Gastrocnemius medialis (tissue), 4 donors: Measurements from ENCODE around the gene EIF3F. TPM values are rescaled to one million over a fixed set of nuclear protein-coding genes. Genes with fewer than 3 reads are reported as not detected.

Source experiments
- ATAC-seq, 2 donors: fragments of 150-250 bp; one replicate each; pipeline ENCODE4 v1.9.1; 2016
- DNase-seq, 2 donors: peaks; one replicate each; pipeline ENCODE4 v3.0.0-alpha.2; 2019
- H3K27ac ChIP-seq, 4 donors: fragments of 200-600 bp; sonication (generic); 1 replicate in 1 of 4; 2 replicates in 3 of 4; pipeline ENCODE4 v1.5.1; 2016 to 2018; ENCODE audit warnings: mild to moderate bottlenecking in 2 of 4, moderate library complexity in 1 of 4
- H3K27me3 ChIP-seq, 3 donors: fragments of 200-600 bp; sonication (generic) in 2 of 3; 1 replicate in 1 of 3; 2 replicates in 2 of 3; pipeline versions ENCODE4 v1.5.1 to v1.6.0; 2016 to 2019; ENCODE audit warnings: mild to moderate bottlenecking in 1 of 3, moderate library complexity in 1 of 3
- H3K36me3 ChIP-seq, 2 donors: fragments of 200-600 bp; sonication (generic) in 1 of 2; one replicate each; pipeline ENCODE4 v1.5.1; 2017 to 2018
- H3K4me1 ChIP-seq, 2 donors: fragments of 200-600 bp; sonication (generic) in 1 of 2; one replicate each; pipeline ENCODE4 v1.5.1; 2016 to 2017; ENCODE audit warnings: mild to moderate bottlenecking in 2 of 2
- H3K4me3 ChIP-seq, 4 donors: fragments of 200-600 bp; sonication (generic) in 3 of 4; 1 replicate in 1 of 4; 2 replicates in 3 of 4; pipeline ENCODE4 v1.5.1; 2016 to 2019; ENCODE audit warnings: mild to moderate bottlenecking in 2 of 4
- H3K9me3 ChIP-seq, 3 donors: fragments of 200-600 bp; sonication (generic) in 2 of 3; 1 replicate in 1 of 3; 2 replicates in 2 of 3; pipeline ENCODE4 v1.5.1; 2016 to 2019
- POLR2A ChIP-seq, 2 donors: fragments of 450-650 bp; IDR thresholded peaks; one replicate each; pipeline ENCODE4 v1.6.1; 2017; ENCODE audit warnings: antibody characterized with exemption in 2 of 2, mild to moderate bottlenecking in 2 of 2, moderate library complexity in 2 of 2
- in situ Hi-C, 4 donors: fragments of 200-750 bp; cut with MboI; loops; one replicate each; pipeline versions ENCODE4 v1.15.0 to v1.8.0; 2017; ENCODE audit warnings: low sequenced_read_pairs in 4 of 4
- intact Hi-C: fragments of 100-400 bp; cut with DNase I; formaldehyde crosslinking; loops from one replicate; pipeline ENCODE4 v1.15.1; 2023; ENCODE audit warnings: low total_unique reads
- total RNA-seq, 4 donors: library from RNA; depleted of rRNA; stranded (reverse); fragments of >200 nt; gene quantifications; one replicate each; pipeline versions ENCODE4 v1.1.0 to v1.2.3, GENCODE V29; 2016
- TF ChIP-seq, protein P1 (sequence below), 5 experiments: fragments of 450-650 bp in 3 of 5; fragments of 200-600 bp in 2 of 5; sonication (generic) in 2 of 5; IDR thresholded peaks in 4 of 5; conservative IDR thresholded peaks in 1 of 5; 1 replicate in 4 of 5; 2 replicates in 1 of 5; pipeline ENCODE4 v1.5.1; 2016 to 2019; ENCODE audit warnings: antibody characterized with exemption in 5 of 5, mild to moderate bottlenecking in 3 of 5, moderate library complexity in 3 of 5

EIF3F gene, protein sequence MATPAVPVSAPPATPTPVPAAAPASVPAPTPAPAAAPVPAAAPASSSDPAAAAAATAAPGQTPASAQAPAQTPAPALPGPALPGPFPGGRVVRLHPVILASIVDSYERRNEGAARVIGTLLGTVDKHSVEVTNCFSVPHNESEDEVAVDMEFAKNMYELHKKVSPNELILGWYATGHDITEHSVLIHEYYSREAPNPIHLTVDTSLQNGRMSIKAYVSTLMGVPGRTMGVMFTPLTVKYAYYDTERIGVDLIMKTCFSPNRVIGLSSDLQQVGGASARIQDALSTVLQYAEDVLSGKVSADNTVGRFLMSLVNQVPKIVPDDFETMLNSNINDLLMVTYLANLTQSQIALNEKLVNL
- 100 to 1,000 TPM; 187 to 303 (median 239) TPM for total RNA-seq

DNA sequence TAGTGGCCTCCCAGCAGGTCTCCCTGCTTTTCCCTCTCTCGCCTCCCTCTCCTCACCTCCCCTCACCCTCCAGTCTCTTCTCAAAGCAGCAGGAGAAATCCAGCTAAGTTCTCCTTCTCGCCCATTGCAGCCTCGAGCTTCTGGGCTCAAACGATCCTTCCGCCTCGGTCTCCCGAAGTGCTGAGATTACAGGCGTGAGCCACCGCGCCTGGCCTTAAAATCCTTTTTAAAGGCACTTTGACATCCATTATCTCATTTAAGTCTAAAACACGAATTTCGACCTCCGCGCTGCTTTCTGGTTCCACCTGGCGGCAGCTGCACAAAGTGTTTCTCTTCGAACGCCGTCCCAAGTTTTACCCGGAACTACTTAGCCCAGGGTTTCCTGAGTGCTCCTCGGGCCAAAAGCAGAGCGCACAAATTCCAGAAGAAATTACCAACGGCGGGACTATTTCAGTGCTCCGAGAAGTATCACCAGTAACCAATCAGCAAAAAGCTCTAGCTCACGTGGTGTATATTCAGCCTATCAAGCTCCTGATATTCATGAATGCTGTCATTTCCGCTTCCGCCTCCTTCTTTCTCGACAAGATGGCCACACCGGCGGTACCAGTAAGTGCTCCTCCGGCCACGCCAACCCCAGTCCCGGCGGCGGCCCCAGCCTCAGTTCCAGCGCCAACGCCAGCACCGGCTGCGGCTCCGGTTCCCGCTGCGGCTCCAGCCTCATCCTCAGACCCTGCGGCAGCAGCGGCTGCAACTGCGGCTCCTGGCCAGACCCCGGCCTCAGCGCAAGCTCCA, at the start of gene EIF3F:
Gene EIF3F (plus strand): TSS at position 570 of the 792 bp plus-strand sequence. CDS start 16 bp downstream, at position 586.
- in situ Hi-C loops: loop anchor here in 1 of 4 donors (5.0 kb wide), 1 partner anchor 95 kb away; no protein-coding TSS in a partner anchor
- intact Hi-C loops: loop anchor here (1.0 to 2.0 kb wide), 2 partner anchors 95 to 474 kb away; partner anchors contain the start of gene PPFIBP2
- Histone ChIP-seq H3K27ac (peak within 1 kb of the TSS; percentile 77 to 86 (median 78)), H3K36me3 (peaks cover 0 to 3% of the 10 kb centered on the region in 2 donors), H3K27me3 (no peaks in the 10 kb centered on the region), H3K4me3 (peak within 1 kb of the TSS; percentile 79 to 85 (median 84)), H3K9me3 (no peaks in the 10 kb centered on the region), H3K4me1 (peaks cover 28% of the 10 kb centered on the region in 2 donors)
- peak; percentile 18 to 40 for TF ChIP-seq POLR2A (IDR thresholded peaks at IDR 0.05)
- TF ChIP-seq, protein P1, sequence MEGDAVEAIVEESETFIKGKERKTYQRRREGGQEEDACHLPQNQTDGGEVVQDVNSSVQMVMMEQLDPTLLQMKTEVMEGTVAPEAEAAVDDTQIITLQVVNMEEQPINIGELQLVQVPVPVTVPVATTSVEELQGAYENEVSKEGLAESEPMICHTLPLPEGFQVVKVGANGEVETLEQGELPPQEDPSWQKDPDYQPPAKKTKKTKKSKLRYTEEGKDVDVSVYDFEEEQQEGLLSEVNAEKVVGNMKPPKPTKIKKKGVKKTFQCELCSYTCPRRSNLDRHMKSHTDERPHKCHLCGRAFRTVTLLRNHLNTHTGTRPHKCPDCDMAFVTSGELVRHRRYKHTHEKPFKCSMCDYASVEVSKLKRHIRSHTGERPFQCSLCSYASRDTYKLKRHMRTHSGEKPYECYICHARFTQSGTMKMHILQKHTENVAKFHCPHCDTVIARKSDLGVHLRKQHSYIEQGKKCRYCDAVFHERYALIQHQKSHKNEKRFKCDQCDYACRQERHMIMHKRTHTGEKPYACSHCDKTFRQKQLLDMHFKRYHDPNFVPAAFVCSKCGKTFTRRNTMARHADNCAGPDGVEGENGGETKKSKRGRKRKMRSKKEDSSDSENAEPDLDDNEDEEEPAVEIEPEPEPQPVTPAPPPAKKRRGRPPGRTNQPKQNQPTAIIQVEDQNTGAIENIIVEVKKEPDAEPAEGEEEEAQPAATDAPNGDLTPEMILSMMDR (IDR thresholded peaks at IDR 0.05 in 4 of 5, conservative IDR thresholded peaks at IDR 0.05 in 1 of 5): peak; percentile 83 to 90 (median 86)
- ATAC-seq (peak; percentile 100), DNase-seq (peak; percentile 93)

DNA sequence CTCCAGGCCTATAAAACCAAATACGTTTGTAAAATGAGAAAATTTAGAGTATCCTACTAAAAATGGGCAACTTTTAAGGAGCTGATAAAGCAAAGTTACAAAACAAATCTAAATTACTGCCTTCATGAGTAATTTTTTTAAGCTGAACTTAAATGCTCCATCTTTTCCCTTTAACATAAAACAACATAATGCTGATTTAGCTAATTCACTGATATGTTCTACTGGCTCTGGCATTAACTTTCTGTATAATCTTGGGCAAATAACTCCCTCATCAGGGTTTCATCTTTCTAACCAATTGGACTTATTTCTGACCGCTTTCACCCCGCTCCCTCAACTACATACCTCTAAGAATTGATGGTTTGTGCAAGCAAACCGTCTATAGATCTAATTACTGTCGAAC, 46.0 kb upstream of the EIF3F start:
- Histone ChIP-seq H3K27me3 (no peaks in the 10 kb centered on the region), H3K4me1 (no peaks in the 10 kb centered on the region), H3K4me3 (no peak overlapping the region), H3K9me3 (no peaks in the 10 kb centered on the region), H3K27ac (no peak overlapping the region), H3K36me3 (no peaks in the 10 kb centered on the region)
- TF ChIP-seq, protein P1 (IDR thresholded peaks at IDR 0.05 in 4 of 5, conservative IDR thresholded peaks at IDR 0.05 in 1 of 5): no peak
- no peak for TF ChIP-seq POLR2A (IDR thresholded peaks at IDR 0.05)
- in situ Hi-C loops: no loop called here
- ATAC-seq (no peak), DNase-seq (no peak)
- intact Hi-C loops: no loop called here

DNA sequence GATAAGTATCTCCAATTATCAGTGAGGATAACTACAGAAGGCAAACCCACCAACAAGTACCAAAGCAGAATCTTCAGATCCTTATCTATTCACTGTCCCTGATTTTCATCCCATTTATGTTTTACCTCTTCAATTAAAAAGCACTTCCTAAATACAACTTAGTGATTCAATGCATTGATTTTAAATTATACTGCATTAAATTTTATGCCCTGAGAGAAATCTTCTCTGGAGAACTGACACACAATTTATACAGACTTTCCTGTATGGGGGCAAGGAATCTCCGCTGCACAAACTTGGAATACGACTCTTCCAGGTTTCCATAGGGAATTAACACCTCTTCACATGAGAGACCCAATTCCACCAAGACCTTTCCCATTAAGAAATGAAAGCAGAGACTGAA, 45.5 kb upstream of the EIF3F start, which contains the start of gene OR10A3:
Gene OR10A3 (minus strand): TSS at position 101 of the 400 bp plus-strand sequence. CDS start 2,188 bp downstream, outside the sequence.
- in situ Hi-C loops (no loop called here), intact Hi-C loops (no loop called here)
- H3K9me3 ChIP-seq: no peaks in the 10 kb centered on the region
- H3K4me1 ChIP-seq: no peaks in the 10 kb centered on the region
- H3K27ac ChIP-seq: no peak within 1 kb of the TSS
- no peak for TF ChIP-seq POLR2A (IDR thresholded peaks at IDR 0.05)
- TF ChIP-seq, protein P1 (IDR thresholded peaks at IDR 0.05 in 4 of 5, conservative IDR thresholded peaks at IDR 0.05 in 1 of 5): no peak
- ATAC-seq: no peak
- no peak for DNase-seq
- H3K4me3 ChIP-seq: no peak within 1 kb of the TSS
- no peaks in the 10 kb centered on the region for H3K27me3 ChIP-seq
- H3K36me3 ChIP-seq: no peaks in the 10 kb centered on the region

DNA sequence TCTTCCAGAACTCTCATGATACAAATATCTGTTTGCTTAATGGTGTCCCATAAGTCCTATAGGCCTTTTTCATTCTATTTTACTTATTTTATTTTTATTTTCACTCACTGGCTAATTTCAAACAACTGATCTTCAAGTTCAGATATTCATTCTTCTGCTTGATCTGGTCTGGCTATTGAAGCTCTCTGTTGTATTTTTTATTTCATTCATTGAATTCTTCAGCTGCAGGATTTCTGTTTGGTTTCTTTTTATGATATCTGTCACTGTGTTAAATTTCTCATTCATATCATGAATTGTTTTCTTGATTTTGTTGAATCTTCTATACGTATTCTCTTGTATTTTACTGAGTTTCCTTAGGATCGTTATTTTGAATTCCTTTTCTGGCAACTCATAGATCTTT, 43.0 kb upstream of the EIF3F start:
- no peaks in the 10 kb centered on the region for H3K36me3 ChIP-seq
- H3K9me3 ChIP-seq: no peaks in the 10 kb centered on the region
- no peaks in the 10 kb centered on the region for H3K4me1 ChIP-seq
- H3K4me3 ChIP-seq: no peak overlapping the region
- H3K27ac ChIP-seq: no peak overlapping the region
- TF ChIP-seq POLR2A (IDR thresholded peaks at IDR 0.05): no peak
- TF ChIP-seq, protein P1 (IDR thresholded peaks at IDR 0.05 in 4 of 5, conservative IDR thresholded peaks at IDR 0.05 in 1 of 5): no peak
- ATAC-seq (no peak), DNase-seq (no peak)
- intact Hi-C loops (no loop called here), in situ Hi-C loops (no loop called here)
- H3K27me3 ChIP-seq: no peaks in the 10 kb centered on the region
